ENCODE results near the gene IFT57.

The IFT57 gene

GRCh38 chr3:108145578-108145977 is 76.6 kb downstream of the IFT57 start:
- no peak for DNase-seq (ENCODE audit: low spot score in 2 of 2)
- Histone ChIP-seq H3K27me3 (ENCODE audit: low read depth) (no peaks in the 10 kb centered on the region), H3K9me3 (no peaks in the 10 kb centered on the region; the same call in 1 of the 2 replicates), H3K4me1 (no peaks in the 10 kb centered on the region), H3K36me3 (replicated peaks) (no peaks in the 10 kb centered on the region), H3K4me3 (no peak overlapping the region)
- in situ Hi-C loops (cut with MboI; ENCODE audit: low sequenced_read_pairs) = no loop called here

- no peak for DNase-seq (ENCODE audit: low spot score in 2 of 2)
- no peaks in the 10 kb centered on the region for H3K9me3 ChIP-seq
- H3K36me3 ChIP-seq (replicated peaks) = no peaks in the 10 kb centered on the region
- no peak overlapping the region for H3K4me3 ChIP-seq
- in situ Hi-C loops (cut with MboI; ENCODE audit: low sequenced_read_pairs) = no loop called here
- peaks cover 7% of the 10 kb centered on the region for H3K4me1 ChIP-seq
- H3K27me3 ChIP-seq (ENCODE audit: low read depth) = peaks cover 10% of the 10 kb centered on the region; the same call in 1 of the 2 replicates
These were observed 84.8 kb downstream of the IFT57 start for GRCh38 chr3:108137460-108137814.

DNA sequence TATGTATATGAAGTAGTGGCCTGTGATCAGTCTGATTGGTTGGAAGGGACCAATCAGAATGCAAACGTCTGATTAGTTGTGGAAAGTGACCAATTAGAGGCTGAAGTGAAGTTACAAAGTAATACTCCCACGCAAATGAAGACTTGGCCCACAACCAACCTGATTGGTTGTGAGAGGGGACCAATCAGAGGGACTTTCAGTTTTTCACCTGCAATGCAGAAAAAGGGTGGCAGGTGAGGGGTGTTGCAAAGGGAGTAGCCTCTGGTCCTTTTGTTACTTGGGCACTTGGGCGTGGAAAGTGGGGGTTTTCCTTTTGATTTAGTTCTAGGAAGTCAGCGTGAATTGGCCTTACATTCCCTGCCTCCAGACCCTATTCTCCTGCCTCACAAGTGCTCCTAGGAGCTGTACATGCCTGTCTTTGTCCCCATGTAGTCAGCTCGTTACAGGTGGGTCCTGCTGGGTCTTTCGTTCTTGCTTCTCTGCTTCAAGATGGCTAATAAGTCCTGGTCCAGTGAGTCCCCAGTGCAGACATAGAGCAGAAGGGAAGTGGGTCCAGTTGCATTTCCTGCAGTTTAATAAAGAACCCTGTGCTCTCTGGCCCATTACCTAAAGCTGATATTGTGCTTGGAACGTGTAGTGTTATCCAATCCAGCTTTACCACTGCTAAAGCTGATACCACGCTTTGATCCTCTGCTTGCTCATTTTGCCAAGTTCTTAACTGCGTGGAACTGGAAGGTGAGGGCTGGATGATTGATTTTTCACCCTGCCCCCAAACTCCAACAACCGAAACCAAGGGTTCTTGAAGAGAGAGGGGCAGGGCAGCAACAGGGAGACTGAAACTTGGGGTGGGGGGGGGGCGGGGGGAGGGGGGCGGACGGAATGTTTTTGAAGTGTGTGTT is 85.4 kb downstream of the IFT57 start:
- no peaks in the 10 kb centered on the region for H3K9me3 ChIP-seq
- H3K4me3 ChIP-seq = no peak overlapping the region
- H3K36me3 ChIP-seq (replicated peaks) = no peaks in the 10 kb centered on the region
- DNase-seq (ENCODE audit: low spot score in 2 of 2) = no peak
- peaks cover 13% of the 10 kb centered on the region; the same call in 1 of the 2 replicates for H3K27me3 ChIP-seq (ENCODE audit: low read depth)
- in situ Hi-C loops (cut with MboI; ENCODE audit: low sequenced_read_pairs) = no loop called here
- H3K4me1 ChIP-seq = peaks cover 7% of the 10 kb centered on the region

- DNase-seq (ENCODE audit: low spot score in 2 of 2) = no peak
- in situ Hi-C loops (cut with MboI; ENCODE audit: low sequenced_read_pairs) = no loop called here
- Histone ChIP-seq H3K27me3 (ENCODE audit: low read depth) (peaks cover 16% of the 10 kb centered on the region; the same call in 1 of the 2 replicates), H3K4me1 (peaks cover 7% of the 10 kb centered on the region), H3K9me3 (no peaks in the 10 kb centered on the region), H3K4me3 (no peak overlapping the region), H3K36me3 (replicated peaks) (no peaks in the 10 kb centered on the region)
These were observed 87.7 kb downstream of the IFT57 start for GRCh38 chr3:108134555-108134880.

DNA sequence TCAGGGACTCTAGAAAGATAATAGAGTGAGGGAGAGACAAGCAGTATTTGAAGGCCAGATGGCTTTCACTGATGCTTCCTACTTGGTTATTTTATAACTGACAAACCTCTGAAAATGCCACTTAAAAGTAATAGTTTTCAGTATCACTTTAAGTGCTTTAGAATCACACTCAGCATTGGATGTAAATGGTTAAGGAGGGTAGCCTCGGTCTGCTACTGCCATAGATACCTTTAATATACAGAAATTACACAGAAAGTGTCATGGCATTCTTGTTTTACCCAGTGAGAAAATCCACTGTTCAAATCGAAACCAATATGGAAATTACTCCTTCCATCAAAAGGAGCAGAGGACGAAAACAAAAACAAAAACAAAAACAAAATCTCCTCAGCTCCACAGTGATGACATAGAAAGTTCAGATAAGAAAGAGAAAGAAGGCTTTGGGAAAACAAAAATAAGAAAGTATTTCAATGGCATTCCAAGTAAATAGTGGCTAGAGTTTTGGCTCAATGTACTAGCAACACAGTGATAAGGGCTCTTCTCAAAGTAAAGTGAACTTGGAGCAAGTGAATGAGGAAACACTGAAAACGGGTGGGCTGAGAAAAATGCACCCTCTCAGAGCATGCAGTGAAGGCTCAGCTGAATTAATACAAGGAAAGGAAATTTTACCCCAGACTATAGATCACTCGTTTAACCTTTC is 88.2 kb downstream of the IFT57 start:
- no peak overlapping the region for H3K4me3 ChIP-seq
- peaks cover 16% of the 10 kb centered on the region; the same call in 1 of the 2 replicates for H3K27me3 ChIP-seq (ENCODE audit: low read depth)
- no peaks in the 10 kb centered on the region for H3K36me3 ChIP-seq (replicated peaks)
- in situ Hi-C loops (cut with MboI; ENCODE audit: low sequenced_read_pairs) = no loop called here
- no peak for DNase-seq (ENCODE audit: low spot score in 2 of 2)
- H3K4me1 ChIP-seq = peaks cover 7% of the 10 kb centered on the region
- H3K9me3 ChIP-seq = no peaks in the 10 kb centered on the region

DNA sequence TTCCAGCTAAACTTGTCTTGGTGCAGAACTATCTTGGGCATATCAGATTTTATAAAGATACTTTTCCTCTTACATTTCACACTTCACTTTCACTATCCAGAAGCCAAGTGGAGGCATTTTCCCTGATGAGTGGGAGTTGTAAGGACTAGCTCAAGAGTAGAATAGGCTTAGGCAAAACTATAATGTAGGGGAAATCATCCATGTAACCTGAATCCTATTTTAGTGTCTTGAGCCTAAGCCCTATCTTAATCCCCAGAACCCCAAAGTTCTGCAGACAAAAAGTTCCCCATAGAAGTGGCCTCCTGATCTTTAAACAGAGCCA is 89.2 kb downstream of the IFT57 start:
- H3K9me3 ChIP-seq = no peaks in the 10 kb centered on the region
- peak in 1 of 2 experiments; percentile 4 for DNase-seq (ENCODE audit: low spot score in 2 of 2)
- in situ Hi-C loops (cut with MboI; ENCODE audit: low sequenced_read_pairs) = no loop called here
- H3K4me3 ChIP-seq = no peak overlapping the region
- peaks cover 7% of the 10 kb centered on the region for H3K4me1 ChIP-seq
- no peaks in the 10 kb centered on the region for H3K36me3 ChIP-seq (replicated peaks)
- H3K27me3 ChIP-seq (ENCODE audit: low read depth) = peaks cover 16% of the 10 kb centered on the region; the same call in 1 of the 2 replicates

DNA sequence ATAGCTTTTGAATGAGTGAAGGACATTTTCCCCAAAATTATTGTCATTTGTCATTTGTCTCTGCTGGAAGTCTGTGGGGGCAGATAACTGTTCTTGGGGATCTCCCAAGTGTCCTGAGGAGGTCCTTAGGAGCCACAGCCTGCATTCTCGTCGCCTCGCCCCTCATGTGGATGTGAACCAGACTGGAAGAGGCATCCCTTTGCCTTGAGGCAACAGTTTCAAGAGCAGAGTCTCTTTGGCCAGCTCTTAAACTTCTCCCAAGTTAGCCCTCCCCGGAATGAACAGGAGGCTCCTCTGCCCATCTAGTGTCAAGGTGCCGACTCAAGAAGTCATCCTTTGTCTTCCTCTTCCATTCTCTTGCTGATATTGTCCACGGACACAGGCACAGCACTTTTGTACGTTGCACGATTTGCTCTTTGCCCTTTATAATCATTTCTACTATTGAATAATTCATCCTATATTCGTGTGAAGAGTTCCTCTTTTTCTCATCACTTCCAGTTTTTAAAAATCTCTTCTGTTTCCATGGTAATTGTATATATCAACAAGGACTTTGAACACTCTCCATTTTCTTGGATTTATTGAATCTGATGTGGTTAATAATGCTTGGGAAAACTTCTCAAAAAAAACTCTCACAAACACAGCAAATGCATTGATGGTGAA is 90.6 kb downstream of the IFT57 start:
- Histone ChIP-seq H3K9me3 (no peaks in the 10 kb centered on the region), H3K36me3 (replicated peaks) (no peaks in the 10 kb centered on the region), H3K4me1 (peaks cover 7% of the 10 kb centered on the region), H3K4me3 (no peak overlapping the region), H3K27me3 (ENCODE audit: low read depth) (peaks cover 16% of the 10 kb centered on the region; the same call in 1 of the 2 replicates)
- no peak for DNase-seq (ENCODE audit: low spot score in 2 of 2)
- in situ Hi-C loops (cut with MboI; ENCODE audit: low sequenced_read_pairs) = no loop called here

DNA sequence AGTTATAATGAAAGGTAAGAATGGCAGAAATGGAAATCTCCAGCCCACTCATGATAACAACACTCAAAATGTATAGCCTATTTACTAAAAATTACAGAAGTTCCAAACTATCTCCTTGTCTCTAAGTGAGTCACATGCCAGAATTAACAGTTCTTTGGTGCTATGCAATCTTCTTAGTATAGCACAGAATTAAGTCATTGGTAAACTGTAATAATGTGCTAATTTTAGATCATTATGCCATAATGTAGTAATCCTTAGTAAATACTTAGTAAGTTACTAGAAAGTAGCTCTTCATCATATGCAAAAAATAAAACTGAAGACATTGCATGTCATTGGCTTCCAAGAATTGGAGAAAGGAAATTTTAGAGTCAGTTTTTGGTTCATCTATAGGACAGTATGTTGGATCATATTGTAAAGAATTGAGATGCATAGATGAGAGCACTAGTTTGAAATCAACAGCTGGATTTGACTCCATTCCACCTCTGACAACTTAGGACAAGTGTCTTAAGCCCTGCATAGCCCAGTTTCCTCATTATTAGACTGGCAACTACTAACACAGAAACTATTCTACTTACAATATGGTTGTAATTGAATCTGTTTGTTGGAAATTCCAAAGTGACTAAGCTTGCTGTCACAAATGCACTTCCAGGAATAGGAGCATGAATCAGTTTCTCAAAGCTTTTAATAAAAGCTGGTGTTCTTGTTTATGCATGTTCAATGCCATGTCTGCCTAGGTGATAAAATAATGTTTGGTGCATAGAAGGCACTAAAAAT is 91.3 kb downstream of the IFT57 start:
- Histone ChIP-seq H3K9me3 (no peaks in the 10 kb centered on the region), H3K36me3 (replicated peaks) (no peaks in the 10 kb centered on the region), H3K4me1 (peaks cover 7% of the 10 kb centered on the region), H3K4me3 (no peak overlapping the region), H3K27me3 (ENCODE audit: low read depth) (peaks cover 16% of the 10 kb centered on the region; the same call in 1 of the 2 replicates)
- DNase-seq (ENCODE audit: low spot score in 2 of 2) = no peak
- in situ Hi-C loops (cut with MboI; ENCODE audit: low sequenced_read_pairs) = no loop called here

DNA sequence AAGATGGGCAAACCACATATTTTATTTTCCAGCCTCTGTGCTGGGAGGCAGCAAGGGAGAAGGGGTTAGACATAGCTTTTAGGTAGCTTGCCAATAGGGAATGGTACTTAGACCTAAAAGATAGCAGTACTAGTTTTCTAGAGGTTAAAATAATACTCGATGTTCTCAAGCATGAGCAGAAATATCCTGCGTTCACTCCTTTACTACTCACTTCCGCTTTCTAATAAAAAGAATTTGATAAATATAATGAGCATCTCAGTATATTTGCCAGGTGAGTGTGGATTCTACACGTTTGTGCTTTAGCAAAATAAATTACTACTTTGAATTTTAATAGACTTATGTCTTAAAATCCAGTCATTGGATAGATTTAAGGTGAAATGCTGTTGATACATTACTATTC is 92.0 kb downstream of the IFT57 start:
- H3K27me3 ChIP-seq (ENCODE audit: low read depth) = peaks cover 16% of the 10 kb centered on the region; the same call in 1 of the 2 replicates
- no peak overlapping the region for H3K4me3 ChIP-seq
- peaks cover 7% of the 10 kb centered on the region for H3K4me1 ChIP-seq
- no peak for DNase-seq (ENCODE audit: low spot score in 2 of 2)
- H3K9me3 ChIP-seq = no peaks in the 10 kb centered on the region
- H3K36me3 ChIP-seq (replicated peaks) = no peaks in the 10 kb centered on the region
- in situ Hi-C loops (cut with MboI; ENCODE audit: low sequenced_read_pairs) = no loop called here

DNA sequence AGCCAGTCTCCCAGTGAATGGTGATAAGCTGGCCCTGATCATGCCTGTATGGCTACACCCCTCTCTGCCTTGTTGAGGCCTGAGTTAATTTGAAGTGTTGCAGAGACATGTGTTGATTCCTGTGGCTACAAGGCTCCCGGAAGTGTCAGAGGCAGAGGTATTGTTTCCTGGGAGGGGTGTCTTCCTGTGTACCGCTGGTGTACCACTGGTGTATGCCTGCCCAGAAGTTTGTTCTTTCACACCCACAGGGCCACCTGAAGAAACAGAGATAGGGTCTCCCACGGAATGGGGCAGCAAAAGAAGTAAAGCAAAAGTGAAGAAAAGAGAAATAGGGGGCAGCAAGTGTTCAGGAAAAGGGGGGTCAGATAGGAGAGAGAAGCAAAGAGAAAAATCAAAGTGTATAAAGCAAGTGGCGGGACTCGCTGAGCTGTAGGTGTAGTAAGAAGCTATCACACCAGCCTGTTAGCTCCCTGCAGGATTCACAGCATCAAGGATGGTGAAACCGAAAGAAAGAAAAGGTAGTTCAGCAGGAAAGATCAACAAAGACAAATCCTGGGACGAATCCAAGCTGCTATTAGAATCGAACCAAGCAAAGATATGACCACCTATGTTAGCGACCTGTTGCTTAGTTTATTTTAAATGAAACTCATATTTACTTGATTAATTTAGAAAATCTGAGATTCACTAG is 94.8 kb downstream of the IFT57 start:
- Histone ChIP-seq H3K4me1 (no peaks in the 10 kb centered on the region), H3K4me3 (no peak overlapping the region), H3K27me3 (ENCODE audit: low read depth) (peaks cover 6% of the 10 kb centered on the region; the same call in 1 of the 2 replicates), H3K9me3 (no peaks in the 10 kb centered on the region), H3K36me3 (replicated peaks) (no peaks in the 10 kb centered on the region)
- in situ Hi-C loops (cut with MboI; ENCODE audit: low sequenced_read_pairs) = no loop called here
- no peak for DNase-seq (ENCODE audit: low spot score in 2 of 2)

DNA sequence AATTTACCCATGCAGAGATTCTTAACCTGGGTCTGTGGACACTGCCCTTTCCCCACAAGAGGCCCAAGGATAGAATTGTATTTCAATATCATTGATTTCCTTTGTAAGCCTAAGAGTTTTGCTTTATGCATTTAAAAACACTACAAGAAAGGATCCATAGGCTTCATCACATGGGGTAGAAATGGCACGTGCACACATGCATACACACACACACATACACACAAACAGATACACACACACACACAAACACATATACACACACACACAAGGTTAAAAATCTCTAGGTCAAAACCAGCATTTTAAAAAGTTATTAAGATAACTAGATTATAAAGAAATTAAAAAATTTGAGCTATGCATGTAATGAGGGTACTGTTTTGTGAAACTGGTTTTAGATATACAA is 95.9 kb downstream of the IFT57 start:
- in situ Hi-C loops (cut with MboI; ENCODE audit: low sequenced_read_pairs) = no loop called here
- H3K27me3 ChIP-seq (ENCODE audit: low read depth) = no peaks in the 10 kb centered on the region; the same call in 1 of the 2 replicates
- H3K9me3 ChIP-seq = no peaks in the 10 kb centered on the region
- no peaks in the 10 kb centered on the region for H3K36me3 ChIP-seq (replicated peaks)
- H3K4me1 ChIP-seq = no peaks in the 10 kb centered on the region
- no peak for DNase-seq (ENCODE audit: low spot score in 2 of 2)
- H3K4me3 ChIP-seq = no peak overlapping the region

DNA sequence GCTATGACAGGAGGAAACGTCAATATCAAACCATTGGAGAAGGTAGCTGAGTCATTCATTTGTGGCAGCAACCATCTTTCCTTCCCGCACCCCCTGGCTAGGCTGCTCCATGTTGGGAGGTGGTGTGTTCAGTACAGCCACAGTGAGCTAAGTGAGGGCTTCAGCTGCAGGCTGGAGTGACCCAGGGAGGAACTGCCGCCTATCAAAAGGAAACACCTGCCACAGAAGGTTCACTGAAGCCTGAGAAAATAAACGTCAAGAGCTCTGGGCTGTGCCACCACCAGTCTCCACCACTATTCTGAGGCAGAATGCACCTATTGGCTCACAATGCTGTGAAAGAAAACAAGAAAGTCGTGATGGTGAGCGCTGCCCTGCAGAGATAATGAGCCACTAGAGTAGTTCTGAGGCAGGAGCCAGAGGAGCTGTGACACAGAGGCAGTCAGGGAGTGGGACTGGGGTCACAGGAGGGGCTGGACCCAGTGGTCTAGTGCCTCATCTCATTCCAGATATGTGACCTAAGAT is 96.6 kb downstream of the IFT57 start:
- Histone ChIP-seq H3K27me3 (ENCODE audit: low read depth) (no peaks in the 10 kb centered on the region), H3K36me3 (replicated peaks) (no peaks in the 10 kb centered on the region), H3K9me3 (no peaks in the 10 kb centered on the region), H3K4me3 (no peak overlapping the region), H3K4me1 (no peaks in the 10 kb centered on the region)
- in situ Hi-C loops (cut with MboI; ENCODE audit: low sequenced_read_pairs) = no loop called here
- DNase-seq (ENCODE audit: low spot score in 2 of 2) = no peak

DNA sequence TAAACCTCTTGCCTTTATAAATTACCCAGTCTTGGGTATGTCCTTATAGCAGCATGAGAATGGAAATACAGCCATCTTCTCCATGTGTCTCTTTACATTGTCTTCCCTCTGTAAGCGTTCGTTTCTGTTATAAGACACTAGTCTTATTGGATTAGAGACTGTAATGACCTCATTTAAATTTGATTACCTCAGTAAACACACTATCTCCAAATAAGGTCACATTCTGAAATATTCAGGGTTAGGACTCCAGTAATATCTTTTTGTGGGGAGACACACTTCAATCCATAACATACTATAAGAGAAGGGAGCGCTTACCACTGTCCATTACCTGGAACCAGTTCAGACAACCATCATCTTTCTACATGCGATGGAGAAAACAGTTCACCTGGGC is 97.1 kb downstream of the IFT57 start:
- Histone ChIP-seq H3K27me3 (ENCODE audit: low read depth) (no peaks in the 10 kb centered on the region), H3K4me1 (no peaks in the 10 kb centered on the region), H3K36me3 (replicated peaks) (no peaks in the 10 kb centered on the region), H3K9me3 (no peaks in the 10 kb centered on the region), H3K4me3 (no peak overlapping the region)
- in situ Hi-C loops (cut with MboI; ENCODE audit: low sequenced_read_pairs) = no loop called here
- no peak for DNase-seq (ENCODE audit: low spot score in 2 of 2)
